ENCODE results near the gene STARD10. TPM values are rescaled to one million over a fixed set of nuclear protein-coding genes. Genes with fewer than 3 reads are reported as not detected.

Gene STARD10
- total RNA-seq, 3 donors from 2014 or later, result 177 to 472 (median 306) TPM

DNA sequence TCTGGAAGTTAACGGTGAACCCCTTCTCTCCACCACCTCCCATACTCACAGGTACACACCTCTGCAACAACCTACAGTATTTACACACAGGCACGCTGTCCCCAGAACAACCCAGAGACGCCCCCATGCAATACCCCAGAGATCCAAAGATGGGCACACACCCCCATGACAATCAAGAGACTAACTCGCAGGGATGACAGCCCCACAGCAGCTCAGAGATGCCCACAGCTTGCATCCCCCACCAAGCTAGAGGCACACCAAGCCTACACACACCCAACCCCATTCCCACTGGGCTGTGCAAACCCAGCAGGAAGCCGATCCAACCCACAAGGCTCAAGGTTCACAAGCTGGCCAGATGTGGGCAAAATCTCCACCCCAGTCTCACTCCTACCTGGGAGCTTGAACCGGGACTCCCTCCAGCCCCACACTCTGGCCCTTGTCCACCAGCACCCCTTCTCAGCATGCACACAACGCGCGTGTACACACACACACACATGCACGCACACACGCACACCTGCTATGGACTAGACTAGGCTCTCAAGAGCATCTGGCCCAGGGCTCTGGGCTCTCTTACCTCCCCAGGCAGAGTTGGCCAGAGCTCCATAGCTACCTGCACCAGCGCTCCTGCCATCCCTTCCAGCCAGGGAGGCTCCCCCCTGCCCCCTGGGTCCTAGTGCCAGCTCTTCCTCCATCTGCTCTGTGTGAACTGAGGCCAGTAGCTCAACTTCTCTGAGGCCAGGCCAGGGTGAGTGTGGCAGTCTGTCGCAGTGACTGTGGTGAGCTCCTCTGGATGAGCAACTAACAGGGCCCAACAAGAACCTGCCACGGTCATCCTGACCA is 11.5 kb downstream of the STARD10 start:
- Histone ChIP-seq H3K9me3 (no peaks in the 10 kb centered on the region), H3K4me3 (no peak overlapping the region), H3K36me3 (ENCODE audit: low read depth) (no peaks in the 10 kb centered on the region), H3K4me1 (ENCODE audit: low read depth) (peaks cover 57% of the 10 kb centered on the region)
- TF ChIP-seq, protein P1, sequence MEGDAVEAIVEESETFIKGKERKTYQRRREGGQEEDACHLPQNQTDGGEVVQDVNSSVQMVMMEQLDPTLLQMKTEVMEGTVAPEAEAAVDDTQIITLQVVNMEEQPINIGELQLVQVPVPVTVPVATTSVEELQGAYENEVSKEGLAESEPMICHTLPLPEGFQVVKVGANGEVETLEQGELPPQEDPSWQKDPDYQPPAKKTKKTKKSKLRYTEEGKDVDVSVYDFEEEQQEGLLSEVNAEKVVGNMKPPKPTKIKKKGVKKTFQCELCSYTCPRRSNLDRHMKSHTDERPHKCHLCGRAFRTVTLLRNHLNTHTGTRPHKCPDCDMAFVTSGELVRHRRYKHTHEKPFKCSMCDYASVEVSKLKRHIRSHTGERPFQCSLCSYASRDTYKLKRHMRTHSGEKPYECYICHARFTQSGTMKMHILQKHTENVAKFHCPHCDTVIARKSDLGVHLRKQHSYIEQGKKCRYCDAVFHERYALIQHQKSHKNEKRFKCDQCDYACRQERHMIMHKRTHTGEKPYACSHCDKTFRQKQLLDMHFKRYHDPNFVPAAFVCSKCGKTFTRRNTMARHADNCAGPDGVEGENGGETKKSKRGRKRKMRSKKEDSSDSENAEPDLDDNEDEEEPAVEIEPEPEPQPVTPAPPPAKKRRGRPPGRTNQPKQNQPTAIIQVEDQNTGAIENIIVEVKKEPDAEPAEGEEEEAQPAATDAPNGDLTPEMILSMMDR (IDR thresholded peaks at IDR 0.05), result no peak
- DNase-seq (peak; percentile 69 to 79 (median 75)), ATAC-seq (peak; percentile 51)
- intact Hi-C loops (cut with DNase I, micrococcal nuclease), result no loop called here

- TF ChIP-seq, protein P1 (IDR thresholded peaks at IDR 0.05), result no peak
- Histone ChIP-seq H3K36me3 (ENCODE audit: low read depth) (no peaks in the 10 kb centered on the region), H3K9me3 (no peaks in the 10 kb centered on the region), H3K4me3 (peak overlapping the region; percentile 72), H3K4me1 (ENCODE audit: low read depth) (peaks cover 59% of the 10 kb centered on the region)
- DNase-seq (peak; percentile 73 to 78 (median 77)), ATAC-seq (peak; percentile 17)
- intact Hi-C loops (cut with DNase I, micrococcal nuclease), result no loop called here
Measured at GRCh38 chr11:72781313-72782080, 12.3 kb downstream of the STARD10 start.

DNA sequence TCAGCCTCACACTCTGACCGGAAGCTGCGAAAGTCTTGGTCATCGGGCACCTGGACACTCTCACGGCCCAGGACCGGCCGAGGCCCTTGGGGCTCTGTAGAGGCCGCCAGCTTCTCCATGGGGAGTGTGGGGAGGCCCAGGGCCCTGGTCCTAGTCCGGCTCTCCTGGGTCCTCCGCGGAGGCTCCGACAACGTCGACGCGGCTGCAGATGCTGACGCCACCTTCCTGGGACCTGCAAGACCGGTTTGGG is 12.9 kb downstream of the STARD10 start:
- Histone ChIP-seq H3K36me3 (ENCODE audit: low read depth) (no peaks in the 10 kb centered on the region), H3K9me3 (no peaks in the 10 kb centered on the region), H3K4me3 (peak overlapping the region; percentile 72), H3K4me1 (ENCODE audit: low read depth) (peaks cover 56% of the 10 kb centered on the region)
- intact Hi-C loops (cut with DNase I, micrococcal nuclease), result no loop called here
- TF ChIP-seq, protein P1 (IDR thresholded peaks at IDR 0.05), result no peak
- ATAC-seq (no peak), DNase-seq (peak in 1 of 3 donors; percentile 64)

DNA sequence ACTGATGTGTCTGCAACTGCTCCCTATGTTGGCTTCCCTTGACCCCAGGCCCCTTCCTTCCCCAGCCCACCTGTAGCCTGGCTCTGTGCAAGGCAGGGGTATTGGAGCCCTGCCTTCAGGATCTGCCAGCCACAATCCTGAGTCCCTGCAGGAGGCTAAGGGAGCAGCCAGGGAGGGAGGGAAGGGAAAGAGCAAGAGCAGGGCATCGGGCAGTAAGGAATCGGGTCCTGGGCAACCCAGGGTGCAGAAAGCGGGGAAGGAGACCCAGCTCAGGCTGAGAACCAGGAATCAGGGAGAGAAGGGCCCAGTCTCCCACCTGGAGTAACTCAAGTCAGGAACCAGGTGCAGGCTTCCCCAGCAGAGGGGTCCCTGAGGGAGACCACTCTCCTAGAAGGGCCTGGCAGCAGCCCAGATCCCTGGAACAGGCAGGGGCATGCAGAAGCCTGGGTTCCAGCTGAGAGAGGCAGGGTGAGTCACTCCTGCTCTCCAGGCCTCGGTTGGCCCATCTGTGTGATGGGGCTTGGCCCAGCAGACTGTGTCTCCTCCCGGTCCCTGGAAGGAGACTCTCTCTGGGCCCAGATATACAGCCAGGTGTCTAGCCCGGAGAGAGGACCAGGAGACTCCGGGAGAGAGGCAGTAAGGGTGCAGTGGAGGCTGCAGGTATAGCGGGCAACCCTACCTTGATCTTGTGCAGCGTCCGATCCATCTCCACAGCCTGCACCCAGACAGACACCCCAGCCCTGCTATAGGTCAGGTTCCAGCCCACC is 13.4 kb downstream of the STARD10 start:
- no peaks in the 10 kb centered on the region for H3K36me3 ChIP-seq (ENCODE audit: low read depth)
- intact Hi-C loops (cut with DNase I, micrococcal nuclease), result no loop called here
- peaks cover 51% of the 10 kb centered on the region for H3K4me1 ChIP-seq (ENCODE audit: low read depth)
- DNase-seq, result peak in 2 of 3 donors; percentile 49 to 52
- peak overlapping the region; percentile 72 for H3K4me3 ChIP-seq
- TF ChIP-seq, protein P1 (IDR thresholded peaks at IDR 0.05), result no peak
- no peak for ATAC-seq
- no peaks in the 10 kb centered on the region for H3K9me3 ChIP-seq

DNA sequence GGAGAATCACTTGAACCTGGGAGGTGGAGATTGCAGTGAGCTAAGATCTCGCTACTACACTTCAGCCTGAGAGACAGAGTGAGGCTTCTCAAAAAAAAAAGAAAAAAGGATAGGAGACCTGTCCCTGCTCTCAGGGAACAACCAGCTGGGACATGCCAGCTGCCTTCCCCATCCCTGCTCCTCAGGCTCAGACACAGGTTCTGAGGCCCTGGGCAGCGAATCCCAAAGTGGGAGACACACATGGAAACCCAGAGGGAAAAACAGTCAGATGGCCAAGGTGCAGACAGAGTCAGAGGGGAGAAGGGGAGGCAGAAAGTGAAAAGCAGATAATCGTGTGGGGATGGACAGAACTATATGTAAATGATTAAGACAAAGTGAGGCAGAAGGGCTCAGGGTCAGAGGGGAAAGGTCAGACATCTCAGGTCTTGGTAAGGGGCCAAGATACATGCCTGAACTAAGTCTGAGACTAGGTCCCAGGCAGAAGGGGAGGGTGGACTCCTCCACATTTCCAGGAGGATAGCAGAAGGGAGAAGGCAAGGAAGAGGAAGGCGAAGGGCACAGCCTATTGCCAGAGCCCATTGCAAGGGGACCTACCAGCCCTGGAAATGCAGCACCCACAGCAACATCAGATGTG is 14.2 kb downstream of the STARD10 start:
- DNase-seq (peak in 2 of 3 donors; percentile 22 to 33), ATAC-seq (no peak)
- TF ChIP-seq, protein P1 (IDR thresholded peaks at IDR 0.05), result no peak
- intact Hi-C loops (cut with DNase I, micrococcal nuclease), result no loop called here
- no peaks in the 10 kb centered on the region for H3K9me3 ChIP-seq
- H3K36me3 ChIP-seq (ENCODE audit: low read depth), result no peaks in the 10 kb centered on the region
- H3K4me3 ChIP-seq, result peak overlapping the region; percentile 72
- peaks cover 44% of the 10 kb centered on the region for H3K4me1 ChIP-seq (ENCODE audit: low read depth)
